ENCODE measurements around the gene UNK. TPM values are rescaled to one million over a fixed set of nuclear protein-coding genes. Genes with fewer than 3 reads are reported as not detected.

The UNK gene
- total and polyA plus RNA-seq, 2 of the 13 experiments (the other 11 are each of a cell fraction or from before 2014, with no cell fraction given): 31.6 to 33.0 TPM

DNA sequence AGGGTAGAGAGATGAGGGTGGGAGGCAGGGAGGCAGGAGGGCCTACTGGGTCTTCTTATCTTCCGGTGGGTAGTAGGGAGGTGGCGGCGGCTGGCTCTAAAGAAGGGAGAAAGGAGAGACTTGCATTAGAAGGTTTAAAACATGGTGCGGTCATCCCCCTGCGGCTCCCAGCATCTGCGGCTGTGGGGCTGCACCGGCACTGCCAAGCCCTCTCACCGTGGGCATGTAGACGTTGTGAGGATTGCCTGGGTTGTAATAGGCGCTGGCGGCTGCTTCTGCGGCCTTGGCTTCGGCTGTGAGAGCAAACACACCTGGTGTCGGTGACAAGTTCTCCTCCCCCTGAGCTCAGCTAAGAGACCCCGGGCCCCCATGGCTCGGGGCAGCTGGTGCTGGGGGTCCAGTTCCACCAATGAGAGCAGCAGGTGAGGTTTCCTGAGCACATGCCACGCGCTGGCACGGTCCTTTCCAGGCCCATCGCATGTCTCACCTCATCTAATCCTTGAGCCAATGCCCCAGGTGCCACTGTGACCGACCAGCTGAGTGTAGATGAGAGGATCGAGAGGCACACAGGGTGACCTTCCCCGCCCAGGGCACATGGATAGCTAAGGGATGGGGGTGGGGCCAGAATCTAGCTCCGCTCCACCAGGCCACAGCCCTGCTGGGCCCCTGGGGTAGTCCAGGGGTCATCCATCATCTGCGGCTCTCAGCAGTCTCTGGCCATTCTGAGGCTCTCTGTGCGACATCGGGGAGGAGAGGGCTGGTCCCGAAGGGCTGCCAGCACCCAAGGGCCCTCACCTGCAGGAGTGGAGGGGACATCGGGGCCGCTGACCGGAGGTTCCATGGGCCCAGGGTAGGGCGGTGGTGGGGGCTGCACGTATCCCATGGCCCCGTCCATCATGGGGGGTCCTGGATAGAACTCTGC lies 62.3 kb downstream of the UNK start (continued):
- TF ChIP-seq CCAR2 (optimal IDR thresholded peaks at IDR 0.05; ENCODE audit: low read depth, low read length): peak; percentile 92
- peak; percentile 83; the same call in 1 of the 2 replicates for TF ChIP-seq NFKB2 (CRISPR knock-in tag; IDR thresholded peaks at IDR 0.05; ENCODE audit: borderline replicate concordance)
- peak; percentile 89; the same call in 1 of the 2 replicates for TF ChIP-seq ZNF761 (CRISPR knock-in tag; conservative IDR thresholded peaks at IDR 0.05)
- peak; percentile 85 for TF ChIP-seq BCL6 (CRISPR knock-in tag; IDR thresholded peaks at IDR 0.05)
- no peak for TF ChIP-seq ZNF484 (CRISPR knock-in tag; IDR thresholded peaks at IDR 0.05; ENCODE audit: borderline replicate concordance, low read depth)
- no peak for TF ChIP-seq STAG1 (CRISPR knock-in tag; IDR thresholded peaks at IDR 0.05)
- peak; percentile 67; the same call in 1 of the 2 replicates for TF ChIP-seq ZNF3 (CRISPR knock-in tag; IDR thresholded peaks at IDR 0.05)
- TF ChIP-seq ZNF34 (CRISPR knock-in tag; IDR thresholded peaks at IDR 0.05; ENCODE audit: borderline replicate concordance): no peak; the same call in 1 of the 2 replicates
- TF ChIP-seq ZFP36L2 (CRISPR knock-in tag; IDR thresholded peaks at IDR 0.05): no peak
- TF ChIP-seq, protein P1, sequence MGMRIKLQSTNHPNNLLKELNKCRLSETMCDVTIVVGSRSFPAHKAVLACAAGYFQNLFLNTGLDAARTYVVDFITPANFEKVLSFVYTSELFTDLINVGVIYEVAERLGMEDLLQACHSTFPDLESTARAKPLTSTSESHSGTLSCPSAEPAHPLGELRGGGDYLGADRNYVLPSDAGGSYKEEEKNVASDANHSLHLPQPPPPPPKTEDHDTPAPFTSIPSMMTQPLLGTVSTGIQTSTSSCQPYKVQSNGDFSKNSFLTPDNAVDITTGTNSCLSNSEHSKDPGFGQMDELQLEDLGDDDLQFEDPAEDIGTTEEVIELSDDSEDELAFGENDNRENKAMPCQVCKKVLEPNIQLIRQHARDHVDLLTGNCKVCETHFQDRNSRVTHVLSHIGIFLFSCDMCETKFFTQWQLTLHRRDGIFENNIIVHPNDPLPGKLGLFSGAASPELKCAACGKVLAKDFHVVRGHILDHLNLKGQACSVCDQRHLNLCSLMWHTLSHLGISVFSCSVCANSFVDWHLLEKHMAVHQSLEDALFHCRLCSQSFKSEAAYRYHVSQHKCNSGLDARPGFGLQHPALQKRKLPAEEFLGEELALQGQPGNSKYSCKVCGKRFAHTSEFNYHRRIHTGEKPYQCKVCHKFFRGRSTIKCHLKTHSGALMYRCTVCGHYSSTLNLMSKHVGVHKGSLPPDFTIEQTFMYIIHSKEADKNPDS (CRISPR knock-in tag; IDR thresholded peaks at IDR 0.05): 0 out of 2 replicates have a peak, but pooled peaks have one; percentile 58
- TF ChIP-seq, protein P2, sequence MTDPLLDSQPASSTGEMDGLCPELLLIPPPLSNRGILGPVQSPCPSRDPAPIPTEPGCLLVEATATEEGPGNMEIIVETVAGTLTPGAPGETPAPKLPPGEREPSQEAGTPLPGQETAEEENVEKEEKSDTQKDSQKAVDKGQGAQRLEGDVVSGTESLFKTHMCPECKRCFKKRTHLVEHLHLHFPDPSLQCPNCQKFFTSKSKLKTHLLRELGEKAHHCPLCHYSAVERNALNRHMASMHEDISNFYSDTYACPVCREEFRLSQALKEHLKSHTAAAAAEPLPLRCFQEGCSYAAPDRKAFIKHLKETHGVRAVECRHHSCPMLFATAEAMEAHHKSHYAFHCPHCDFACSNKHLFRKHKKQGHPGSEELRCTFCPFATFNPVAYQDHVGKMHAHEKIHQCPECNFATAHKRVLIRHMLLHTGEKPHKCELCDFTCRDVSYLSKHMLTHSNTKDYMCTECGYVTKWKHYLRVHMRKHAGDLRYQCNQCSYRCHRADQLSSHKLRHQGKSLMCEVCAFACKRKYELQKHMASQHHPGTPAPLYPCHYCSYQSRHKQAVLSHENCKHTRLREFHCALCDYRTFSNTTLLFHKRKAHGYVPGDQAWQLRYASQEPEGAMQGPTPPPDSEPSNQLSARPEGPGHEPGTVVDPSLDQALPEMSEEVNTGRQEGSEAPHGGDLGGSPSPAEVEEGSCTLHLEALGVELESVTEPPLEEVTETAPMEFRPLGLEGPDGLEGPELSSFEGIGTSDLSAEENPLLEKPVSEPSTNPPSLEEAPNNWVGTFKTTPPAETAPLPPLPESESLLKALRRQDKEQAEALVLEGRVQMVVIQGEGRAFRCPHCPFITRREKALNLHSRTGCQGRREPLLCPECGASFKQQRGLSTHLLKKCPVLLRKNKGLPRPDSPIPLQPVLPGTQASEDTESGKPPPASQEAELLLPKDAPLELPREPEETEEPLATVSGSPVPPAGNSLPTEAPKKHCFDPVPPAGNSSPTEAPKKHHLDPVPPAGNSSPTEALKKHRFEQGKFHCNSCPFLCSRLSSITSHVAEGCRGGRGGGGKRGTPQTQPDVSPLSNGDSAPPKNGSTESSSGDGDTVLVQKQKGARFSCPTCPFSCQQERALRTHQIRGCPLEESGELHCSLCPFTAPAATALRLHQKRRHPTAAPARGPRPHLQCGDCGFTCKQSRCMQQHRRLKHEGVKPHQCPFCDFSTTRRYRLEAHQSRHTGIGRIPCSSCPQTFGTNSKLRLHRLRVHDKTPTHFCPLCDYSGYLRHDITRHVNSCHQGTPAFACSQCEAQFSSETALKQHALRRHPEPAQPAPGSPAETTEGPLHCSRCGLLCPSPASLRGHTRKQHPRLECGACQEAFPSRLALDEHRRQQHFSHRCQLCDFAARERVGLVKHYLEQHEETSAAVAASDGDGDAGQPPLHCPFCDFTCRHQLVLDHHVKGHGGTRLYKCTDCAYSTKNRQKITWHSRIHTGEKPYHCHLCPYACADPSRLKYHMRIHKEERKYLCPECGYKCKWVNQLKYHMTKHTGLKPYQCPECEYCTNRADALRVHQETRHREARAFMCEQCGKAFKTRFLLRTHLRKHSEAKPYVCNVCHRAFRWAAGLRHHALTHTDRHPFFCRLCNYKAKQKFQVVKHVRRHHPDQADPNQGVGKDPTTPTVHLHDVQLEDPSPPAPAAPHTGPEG (CRISPR knock-in tag; IDR thresholded peaks at IDR 0.05): no peak
- TF ChIP-seq, protein P3, sequence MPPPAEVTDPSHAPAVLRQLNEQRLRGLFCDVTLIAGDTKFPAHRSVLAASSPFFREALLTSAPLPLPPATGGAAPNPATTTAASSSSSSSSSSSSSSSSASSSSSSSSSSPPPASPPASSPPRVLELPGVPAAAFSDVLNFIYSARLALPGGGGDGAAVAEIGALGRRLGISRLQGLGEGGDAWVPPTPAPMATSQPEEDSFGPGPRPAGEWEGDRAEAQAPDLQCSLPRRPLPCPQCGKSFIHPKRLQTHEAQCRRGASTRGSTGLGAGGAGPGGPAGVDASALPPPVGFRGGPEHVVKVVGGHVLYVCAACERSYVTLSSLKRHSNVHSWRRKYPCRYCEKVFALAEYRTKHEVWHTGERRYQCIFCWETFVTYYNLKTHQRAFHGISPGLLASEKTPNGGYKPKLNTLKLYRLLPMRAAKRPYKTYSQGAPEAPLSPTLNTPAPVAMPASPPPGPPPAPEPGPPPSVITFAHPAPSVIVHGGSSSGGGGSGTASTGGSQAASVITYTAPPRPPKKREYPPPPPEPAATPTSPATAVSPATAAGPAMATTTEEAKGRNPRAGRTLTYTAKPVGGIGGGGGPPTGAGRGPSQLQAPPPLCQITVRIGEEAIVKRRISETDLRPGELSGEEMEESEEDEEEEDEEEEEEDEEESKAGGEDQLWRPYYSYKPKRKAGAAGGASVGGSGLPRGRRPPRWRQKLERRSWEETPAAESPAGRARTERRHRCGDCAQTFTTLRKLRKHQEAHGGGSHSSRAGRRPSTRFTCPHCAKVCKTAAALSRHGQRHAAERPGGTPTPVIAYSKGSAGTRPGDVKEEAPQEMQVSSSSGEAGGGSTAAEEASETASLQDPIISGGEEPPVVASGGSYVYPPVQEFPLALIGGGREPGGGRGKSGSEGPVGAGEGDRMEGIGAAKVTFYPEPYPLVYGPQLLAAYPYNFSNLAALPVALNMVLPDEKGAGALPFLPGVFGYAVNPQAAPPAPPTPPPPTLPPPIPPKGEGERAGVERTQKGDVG (CRISPR knock-in tag; IDR thresholded peaks at IDR 0.05; ENCODE audit: borderline replicate concordance): peak; percentile 90; the same call in 1 of the 2 replicates
- TF ChIP-seq ZNF274 (CRISPR knock-in tag; IDR thresholded peaks at IDR 0.05): peak; percentile 92
- TF ChIP-seq NR3C1 (CRISPR knock-in tag; IDR thresholded peaks at IDR 0.05): no peak
- no peak for TF ChIP-seq ATRX (CRISPR knock-in tag; IDR thresholded peaks at IDR 0.05; ENCODE audit: borderline replicate concordance)
- 0 out of 2 replicates have a peak, but pooled peaks have one; percentile 36 for TF ChIP-seq ZNF598 (CRISPR knock-in tag; IDR thresholded peaks at IDR 0.05; ENCODE audit: borderline replicate concordance)
- TF ChIP-seq HES4 (CRISPR knock-in tag; IDR thresholded peaks at IDR 0.05; ENCODE audit: borderline replicate concordance): peak; percentile 81

Data from HepG2 (cell line).